Measurements from ENCODE around the gene PCDHA5.
"Not testable (repeated sequence)": the region's sequence is repeated elsewhere in the genome, so short reads cannot be mapped to it uniquely, and the experiment has no call there.

PCDHA5 gene

GRCh38 chr5:140823475-140823874, 2.1 kb downstream of the PCDHA5 start:
- no peak for DNase-seq (ENCODE audit: low spot score)

- DNase-seq (ENCODE audit: low spot score): no peak
These were observed 6.4 kb downstream of the PCDHA5 start, which contains the start of gene PCDHA6 for GRCh38 chr5:140827704-140828361. Gene PCDHA6 (plus strand): TSS chr5:140827960. CDS start chr5:140828092, 132 bp downstream.

DNA sequence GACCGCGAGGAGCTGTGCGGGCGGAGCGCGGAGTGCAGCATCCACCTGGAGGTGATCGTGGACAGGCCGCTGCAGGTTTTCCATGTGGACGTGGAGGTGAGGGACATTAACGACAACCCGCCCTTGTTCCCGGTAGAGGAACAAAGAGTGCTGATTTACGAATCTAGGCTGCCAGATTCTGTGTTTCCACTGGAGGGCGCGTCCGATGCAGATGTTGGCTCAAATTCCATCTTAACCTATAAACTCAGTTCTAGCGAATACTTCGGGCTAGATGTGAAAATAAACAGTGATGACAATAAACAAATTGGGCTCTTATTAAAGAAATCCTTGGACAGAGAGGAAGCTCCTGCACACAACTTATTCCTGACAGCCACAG, 6.9 kb downstream of the PCDHA5 start:
- DNase-seq (ENCODE audit: low spot score): no peak

- DNase-seq (ENCODE audit: low spot score): not testable (repeated sequence)
These were observed 8.4 kb downstream of the PCDHA5 start for GRCh38 chr5:140829511-140830501.

DNA sequence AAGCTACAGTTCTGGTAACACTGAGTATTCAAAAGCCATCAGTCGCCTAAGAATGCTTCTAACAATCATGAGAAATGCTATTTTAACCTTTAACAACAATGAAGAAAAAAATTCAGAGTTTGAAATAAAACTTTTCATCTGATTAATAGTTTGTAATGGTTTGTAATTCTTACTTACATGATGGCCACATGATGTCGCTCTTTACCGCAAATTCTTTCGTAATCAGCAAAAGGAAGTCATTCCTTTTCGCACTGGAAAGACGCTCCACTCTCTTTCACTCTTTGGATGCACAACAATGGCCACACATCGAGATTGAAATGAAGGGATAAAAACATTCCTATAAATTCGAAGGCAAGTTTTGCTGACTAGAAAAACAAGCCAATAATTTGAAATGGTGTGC, 12.6 kb downstream of the PCDHA5 start, which contains the start of gene PCDHA7:
Gene PCDHA7, plus strand, starts transcription at position 277 of the 400 bp plus-strand sequence. Its CDS starts 115 bp downstream, at position 392.
- DNase-seq (ENCODE audit: low spot score): no peak

GRCh38 chr5:140834439-140835008, 13.1 kb downstream of the PCDHA5 start:
- not testable (repeated sequence) for DNase-seq (ENCODE audit: low spot score)

GRCh38 chr5:140835622-140836510, 14.5 kb downstream of the PCDHA5 start:
- DNase-seq (ENCODE audit: low spot score): no peak

DNA sequence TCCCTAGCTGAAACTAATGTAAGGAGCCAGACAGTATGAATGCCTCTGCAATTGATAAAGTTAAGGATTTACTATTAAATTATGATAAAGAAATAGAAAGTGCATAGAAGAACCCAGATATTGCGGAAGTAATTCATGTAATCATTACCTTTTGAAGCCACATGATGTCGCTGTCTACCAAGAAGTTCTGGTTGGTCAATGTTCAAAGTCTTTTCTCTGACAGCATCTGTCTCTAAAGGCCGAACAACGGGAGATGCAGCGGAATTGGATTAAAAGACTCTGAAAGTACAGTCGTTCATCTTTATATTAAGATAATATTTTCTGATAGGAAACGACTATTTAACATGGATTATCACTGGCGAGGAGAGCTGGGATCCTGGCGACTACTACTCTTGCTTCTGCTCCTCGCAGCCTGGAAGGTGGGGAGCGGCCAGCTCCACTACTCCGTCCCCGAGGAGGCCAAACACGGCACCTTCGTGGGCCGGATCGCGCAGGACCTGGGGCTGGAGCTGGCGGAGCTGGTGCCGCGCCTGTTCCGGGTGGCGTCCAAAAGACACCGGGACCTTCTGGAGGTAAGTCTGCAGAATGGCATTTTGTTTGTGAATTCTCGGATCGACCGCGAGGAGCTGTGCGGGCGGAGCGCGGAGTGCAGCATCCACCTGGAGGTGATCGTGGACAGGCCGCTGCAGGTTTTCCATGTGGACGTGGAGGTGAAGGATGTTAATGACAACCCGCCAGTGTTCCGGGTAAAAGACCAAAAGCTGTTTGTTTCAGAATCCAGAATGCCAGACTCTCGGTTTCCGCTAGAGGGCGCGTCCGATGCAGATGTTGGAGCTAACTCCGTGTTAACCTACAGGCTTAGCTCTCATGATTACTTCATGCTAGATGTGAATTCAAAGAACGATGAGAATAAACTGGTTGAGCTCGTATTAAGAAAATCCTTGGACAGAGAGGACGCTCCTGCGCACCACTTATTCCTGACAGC, 19.9 kb downstream of the PCDHA5 start, which contains the start of gene PCDHA8:
Gene PCDHA8, plus strand, starts transcription at position 210 of the 985 bp plus-strand sequence. Its CDS starts 135 bp downstream, at position 345.
- peak; percentile 4 for DNase-seq (ENCODE audit: low spot score)

- DNase-seq (ENCODE audit: low spot score): no peak
These were observed 21.7 kb downstream of the PCDHA5 start for GRCh38 chr5:140842798-140843733.

GRCh38 chr5:140848139-140849102, 27.0 kb downstream of the PCDHA5 start, which contains the start of gene PCDHA9:
Gene PCDHA9 (plus strand): TSS chr5:140848382. CDS start chr5:140848496, 114 bp downstream.
- DNase-seq (ENCODE audit: low spot score): not testable (repeated sequence)

DNA sequence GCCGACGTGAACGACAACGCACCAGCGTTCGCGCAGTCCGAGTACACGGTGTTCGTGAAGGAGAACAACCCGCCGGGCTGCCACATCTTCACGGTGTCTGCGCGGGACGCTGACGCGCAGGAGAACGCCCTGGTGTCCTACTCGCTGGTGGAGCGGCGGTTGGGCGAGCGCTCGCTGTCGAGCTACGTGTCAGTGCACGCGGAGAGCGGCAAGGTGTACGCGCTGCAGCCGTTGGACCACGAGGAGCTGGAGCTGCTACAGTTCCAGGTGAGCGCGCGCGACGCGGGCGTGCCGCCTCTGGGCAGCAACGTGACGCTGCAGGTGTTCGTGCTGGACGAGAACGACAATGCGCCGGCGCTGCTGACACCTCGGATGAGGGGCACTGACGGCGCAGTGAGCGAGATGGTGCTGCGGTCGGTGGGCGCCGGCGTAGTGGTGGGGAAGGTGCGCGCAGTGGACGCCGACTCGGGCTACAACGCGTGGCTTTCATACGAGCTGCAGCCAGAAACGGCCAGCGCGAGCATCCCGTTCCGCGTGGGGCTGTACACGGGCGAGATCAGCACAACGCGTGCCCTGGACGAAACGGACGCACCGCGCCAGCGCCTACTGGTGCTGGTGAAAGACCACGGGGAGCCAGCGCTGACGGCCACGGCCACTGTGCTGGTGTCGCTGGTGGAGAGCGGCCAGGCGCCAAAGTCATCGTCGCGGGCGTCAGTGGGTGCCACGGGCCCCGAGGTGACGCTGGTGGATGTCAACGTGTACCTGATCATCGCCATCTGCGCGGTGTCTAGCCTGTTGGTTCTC, 28.6 kb downstream of the PCDHA5 start:
- not testable (repeated sequence) for DNase-seq (ENCODE audit: low spot score)

DNA sequence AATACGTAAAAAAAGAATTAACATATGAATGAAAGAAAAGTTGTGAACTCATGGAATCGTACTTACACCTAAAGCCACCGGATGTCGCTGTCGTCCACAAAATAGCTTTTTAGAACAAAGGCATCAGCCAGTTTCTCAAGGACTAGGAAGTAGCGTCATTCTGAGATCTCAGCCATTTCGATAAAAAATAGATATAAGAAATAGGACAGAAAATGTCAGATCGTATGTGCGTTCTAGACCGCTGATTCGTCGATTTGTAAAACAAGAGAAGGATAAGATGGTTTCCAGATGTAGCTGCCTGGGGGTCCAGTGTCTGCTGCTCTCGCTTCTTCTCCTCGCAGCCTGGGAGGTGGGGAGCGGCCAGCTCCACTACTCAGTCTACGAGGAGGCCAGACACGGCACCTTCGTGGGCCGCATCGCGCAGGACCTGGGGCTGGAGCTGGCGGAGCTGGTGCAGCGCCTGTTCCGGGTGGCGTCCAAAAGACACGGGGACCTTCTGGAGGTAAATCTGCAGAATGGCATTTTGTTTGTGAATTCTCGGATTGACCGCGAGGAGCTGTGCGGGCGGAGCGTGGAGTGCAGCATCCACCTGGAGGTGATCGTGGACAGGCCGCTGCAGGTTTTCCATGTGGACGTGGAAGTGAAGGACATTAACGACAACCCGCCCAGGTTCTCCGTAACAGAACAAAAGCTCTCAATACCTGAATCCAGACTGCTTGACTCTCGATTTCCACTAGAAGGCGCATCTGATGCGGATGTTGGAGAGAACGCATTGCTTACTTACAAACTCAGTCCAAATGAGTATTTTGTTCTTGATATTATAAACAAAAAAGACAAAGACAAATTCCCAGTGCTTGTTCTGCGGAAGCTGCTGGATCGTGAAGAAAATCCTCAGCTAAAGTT, 34.6 kb downstream of the PCDHA5 start, which contains the start of gene PCDHA10:
Gene PCDHA10, plus strand, starts transcription at position 126 of the 903 bp plus-strand sequence. Its CDS starts 152 bp downstream, at position 278.
- DNase-seq (ENCODE audit: low spot score): no peak

DNA sequence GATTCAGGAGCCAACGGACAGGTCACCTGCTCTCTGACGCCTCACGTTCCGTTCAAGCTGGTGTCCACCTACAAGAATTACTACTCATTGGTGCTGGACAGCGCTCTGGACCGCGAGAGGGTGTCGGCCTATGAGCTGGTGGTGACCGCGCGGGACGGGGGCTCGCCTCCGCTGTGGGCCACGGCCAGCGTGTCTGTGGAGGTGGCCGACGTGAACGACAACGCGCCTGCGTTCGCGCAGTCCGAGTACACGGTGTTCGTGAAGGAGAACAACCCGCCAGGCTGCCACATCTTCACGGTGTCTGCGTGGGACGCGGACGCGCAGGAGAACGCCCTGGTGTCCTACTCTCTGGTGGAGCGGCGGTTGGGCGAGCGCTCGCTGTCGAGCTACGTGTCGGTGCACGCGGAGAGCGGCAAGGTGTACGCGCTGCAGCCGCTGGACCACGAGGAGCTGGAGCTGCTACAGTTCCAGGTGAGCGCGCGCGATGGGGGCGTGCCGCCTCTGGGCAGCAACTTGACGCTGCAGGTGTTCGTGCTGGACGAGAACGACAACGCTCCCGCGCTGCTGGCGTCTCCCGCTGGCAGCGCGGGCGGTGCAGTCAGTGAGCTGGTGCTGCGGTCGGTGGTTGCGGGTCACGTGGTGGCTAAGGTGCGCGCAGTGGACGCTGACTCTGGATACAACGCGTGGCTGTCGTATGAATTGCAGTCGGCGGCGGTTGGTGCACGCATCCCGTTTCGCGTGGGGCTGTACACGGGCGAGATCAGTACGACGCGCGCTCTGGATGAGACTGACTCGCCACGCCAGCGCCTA, 36.0 kb downstream of the PCDHA5 start:
- no peak for DNase-seq (ENCODE audit: low spot score)

GRCh38 chr5:140857987-140858240, 36.5 kb downstream of the PCDHA5 start:
- DNase-seq (ENCODE audit: low spot score): no peak

Data from germinal center (tissue), 1 donor.